GM23338 (cell line): Measurements from ENCODE around the gene TOR2A. TPM values are rescaled to one million over a fixed set of nuclear protein-coding genes. Genes with fewer than 3 reads are reported as not detected.

Experiments used
- ATAC-seq: fragments of 200-7000 bp; cut with Tn5 transposase; 3 replicates; pipeline ENCODE4 v1.9.1; 2020
- DNase-seq: peaks from one replicate; pipeline ENCODE4 v3.0.0-alpha.2; 2015; ENCODE audit warnings: low spot score
- H2AFZ ChIP-seq: fragments of 200-600 bp; sonication (generic); 2 replicates; pipeline ENCODE4 v1.8.0; 2016; ENCODE audit warnings: antibody characterized with exemption, mild to moderate bottlenecking, moderate library complexity
- H3F3A ChIP-seq: fragments of 200-600 bp; sonication (generic); replicated peaks from 2 replicates; pipeline ENCODE4 v1.8.0; 2017; ENCODE audit warnings: antibody characterized with exemption, mixed run types, low read depth
- H3K27ac ChIP-seq: fragments of 200-600 bp; sonication (generic); 2 replicates; pipeline ENCODE4 v1.6.1; 2016; ENCODE audit warnings: low read depth
- H3K27me3 ChIP-seq: fragments of 200-600 bp; sonication (generic); 2 replicates; pipeline ENCODE4 v1.8.0; 2016; ENCODE audit warnings: mild to moderate bottlenecking, mixed run types, moderate library complexity; ENCODE audit not compliant: insufficient read depth
- H3K36me3 ChIP-seq: fragments of 200-600 bp; sonication (generic); 2 replicates; pipeline ENCODE4 v1.8.0; 2016; ENCODE audit warnings: mild to moderate bottlenecking; ENCODE audit not compliant: insufficient read depth
- H3K4me1 ChIP-seq: fragments of 200-600 bp; sonication (generic); 2 replicates; pipeline ENCODE4 v1.8.0; 2016; ENCODE audit warnings: mild to moderate bottlenecking, moderate library complexity; ENCODE audit not compliant: insufficient read depth
- H3K4me2 ChIP-seq: fragments of 200-600 bp; sonication (generic); 2 replicates; pipeline ENCODE4 v1.7.1; 2017; ENCODE audit warnings: mixed run types
- H3K4me3 ChIP-seq: fragments of 200-600 bp; sonication (generic); 2 replicates; pipeline ENCODE4 v1.6.1; 2016; ENCODE audit warnings: mixed run types
- H3K79me2 ChIP-seq: fragments of 200-600 bp; sonication (generic); replicated peaks from 2 replicates; pipeline ENCODE4 v1.8.0; 2017; ENCODE audit warnings: mild to moderate bottlenecking; ENCODE audit not compliant: insufficient read depth
- H3K9me2 ChIP-seq: fragments of 200-600 bp; sonication (generic); 2 replicates; pipeline ENCODE4 v1.8.0; 2017; ENCODE audit not compliant: insufficient read depth
- H4K20me1 ChIP-seq: fragments of 200-600 bp; sonication (generic); replicated peaks from 2 replicates; pipeline ENCODE4 v1.8.0; 2017; ENCODE audit warnings: mild to moderate bottlenecking; ENCODE audit not compliant: insufficient read depth
- H3K27ac Mint-ChIP-seq: 2 replicates; pipeline ENCODE4 v1.8.0; 2020; ENCODE audit warnings: inconsistent platforms, mild to moderate bottlenecking, moderate library complexity, mixed read lengths
- H3K27me3 Mint-ChIP-seq: 3 replicates; pipeline ENCODE4 v1.8.0; 2022; ENCODE audit warnings: low read depth, mild to moderate bottlenecking, moderate library complexity, mixed read lengths, inconsistent platforms; ENCODE audit not compliant: insufficient read depth, poor library complexity
- H3K36me3 Mint-ChIP-seq: 3 replicates; pipeline ENCODE4 v1.8.0; 2021; ENCODE audit warnings: low read depth, mild to moderate bottlenecking, inconsistent platforms, moderate library complexity, mixed read lengths
- H3K4me1 Mint-ChIP-seq: 3 replicates; pipeline ENCODE4 v1.8.0; 2020; ENCODE audit warnings: mild to moderate bottlenecking, inconsistent platforms, mixed read lengths
- H3K4me3 Mint-ChIP-seq: 3 replicates; pipeline ENCODE4 v1.8.0; 2021; ENCODE audit warnings: moderate library complexity, mild to moderate bottlenecking, inconsistent platforms, mixed read lengths
- H3K9me3 Mint-ChIP-seq: 3 replicates; pipeline ENCODE4 v1.8.0; 2020; ENCODE audit warnings: moderate library complexity, mild to moderate bottlenecking, inconsistent platforms, mixed read lengths
- CREB1 ChIP-seq: fragments of 250-450 bp; sonication (Bioruptor Pico); IDR thresholded peaks from 2 replicates; pipeline ENCODE4 v1.5.0; 2020; ENCODE audit warnings: low read depth, mild to moderate bottlenecking, moderate library complexity
- CTCF ChIP-seq, 2 experiments: fragments of 200-600 bp in 1 of 2; sonication (generic) in 1 of 2; conservative IDR thresholded peaks; 2 replicates each; pipeline versions ENCODE4 v1.5.1 to v1.6.1; 2016 to 2017; ENCODE audit warnings: antibody characterized with exemption in 2 of 2, low read depth in 2 of 2, mild to moderate bottlenecking in 2 of 2, moderate library complexity in 1 of 2
- JUNB ChIP-seq: IDR thresholded peaks from one replicate; pipeline ENCODE4 v1.6.1; 2016; ENCODE audit warnings: antibody characterized with exemption; ENCODE audit not compliant: unreplicated experiment
- ZNF331 ChIP-seq: fragments of 250-450 bp; sonication (Bioruptor Pico); IDR thresholded peaks from 2 replicates; pipeline ENCODE4 v1.5.0; 2020; ENCODE audit warnings: low read depth, mild to moderate bottlenecking, moderate library complexity
- ZNF462 ChIP-seq: fragments of 250-450 bp; sonication (Bioruptor Pico); IDR thresholded peaks from 2 replicates; pipeline ENCODE4 v1.5.0; 2020; ENCODE audit warnings: mild to moderate bottlenecking, moderate library complexity
- polyA plus RNA-seq: library from polyadenylated mRNA; unstranded; fragments of >200 nt; fragmentation: Nextera tagmentation; extraction: Ambion mirVana; gene quantifications from 2 replicates; pipeline ENCODE4 v1.2.1, GENCODE V29; 2016
- total RNA-seq: library from RNA; depleted of rRNA; stranded (reverse); fragments of >200 nt; shearing (Covaris generic); gene quantifications from 2 replicates; pipeline ENCODE4 v1.2.3, GENCODE V29; 2014
- TF ChIP-seq, protein P1 (sequence below): IDR thresholded peaks from 2 replicates; pipeline ENCODE4 v1.6.1; 2016; ENCODE audit warnings: antibody characterized with exemption

The TOR2A gene
- total and polyA plus RNA-seq, 2 experiments from 2014 or later: 14.4 to 23.5 TPM

GRCh38 chr9:127693143-127693542, 42.0 kb downstream of the TOR2A start:
- TF ChIP-seq ZNF462 (CRISPR knock-in tag) (no peak), ZNF331 (CRISPR knock-in tag) (no peak), CTCF (conservative IDR thresholded peaks at IDR 0.05; ENCODE audit: low read depth in 2 of 2) (no peak), CREB1 (no peak), JUNB (no peak)
- TF ChIP-seq, protein P1, sequence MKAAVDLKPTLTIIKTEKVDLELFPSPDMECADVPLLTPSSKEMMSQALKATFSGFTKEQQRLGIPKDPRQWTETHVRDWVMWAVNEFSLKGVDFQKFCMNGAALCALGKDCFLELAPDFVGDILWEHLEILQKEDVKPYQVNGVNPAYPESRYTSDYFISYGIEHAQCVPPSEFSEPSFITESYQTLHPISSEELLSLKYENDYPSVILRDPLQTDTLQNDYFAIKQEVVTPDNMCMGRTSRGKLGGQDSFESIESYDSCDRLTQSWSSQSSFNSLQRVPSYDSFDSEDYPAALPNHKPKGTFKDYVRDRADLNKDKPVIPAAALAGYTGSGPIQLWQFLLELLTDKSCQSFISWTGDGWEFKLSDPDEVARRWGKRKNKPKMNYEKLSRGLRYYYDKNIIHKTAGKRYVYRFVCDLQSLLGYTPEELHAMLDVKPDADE: no peak
- no peak overlapping the region for H3K27ac Mint-ChIP-seq
- H3K9me3 Mint-ChIP-seq: no peaks in the 10 kb centered on the region
- H3K27me3 Mint-ChIP-seq: peaks cover 10% of the 10 kb centered on the region
- Histone ChIP-seq H3K79me2 (no peaks in the 10 kb centered on the region), H2AFZ (no peak overlapping the region), H3K4me1 (no peaks in the 10 kb centered on the region), H4K20me1 (0 out of 2 replicates have a peak, but pooled peaks cover 3% of the 10 kb centered on the region), H3K27me3 (no peaks in the 10 kb centered on the region), H3K27ac (0 out of 2 replicates have a peak overlapping the region, but pooled peaks have one; percentile 39), H3K9me2 (peaks cover 3% of the 10 kb centered on the region; the same call in 1 of the 2 replicates), H3K4me2 (no peak overlapping the region), H3K4me3 (no peak overlapping the region), H3F3A (no peaks in the 10 kb centered on the region; the same call in 1 of the 2 replicates), H3K36me3 (no peaks in the 10 kb centered on the region)
- H3K4me3 Mint-ChIP-seq: no peak overlapping the region
- no peaks in the 10 kb centered on the region for H3K4me1 Mint-ChIP-seq
- no peak for DNase-seq
- ATAC-seq: no peak
- peaks cover 22% of the 10 kb centered on the region for H3K36me3 Mint-ChIP-seq
